GM19438 (cell line): ENCODE measurements around the gene TAS2R7.
"Not testable (repeated sequence)": the region's sequence is repeated elsewhere in the genome, so short reads cannot be mapped to it uniquely, and the experiment has no call there.

Experiments
- ATAC-seq: cut with Tn5 transposase; IDR thresholded peaks from one replicate; pipeline ENCODE4 v1.9.1; 2021; ENCODE audit warnings: low read depth; ENCODE audit not compliant: unreplicated experiment

The TAS2R7 gene, protein sequence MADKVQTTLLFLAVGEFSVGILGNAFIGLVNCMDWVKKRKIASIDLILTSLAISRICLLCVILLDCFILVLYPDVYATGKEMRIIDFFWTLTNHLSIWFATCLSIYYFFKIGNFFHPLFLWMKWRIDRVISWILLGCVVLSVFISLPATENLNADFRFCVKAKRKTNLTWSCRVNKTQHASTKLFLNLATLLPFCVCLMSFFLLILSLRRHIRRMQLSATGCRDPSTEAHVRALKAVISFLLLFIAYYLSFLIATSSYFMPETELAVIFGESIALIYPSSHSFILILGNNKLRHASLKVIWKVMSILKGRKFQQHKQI

DNA sequence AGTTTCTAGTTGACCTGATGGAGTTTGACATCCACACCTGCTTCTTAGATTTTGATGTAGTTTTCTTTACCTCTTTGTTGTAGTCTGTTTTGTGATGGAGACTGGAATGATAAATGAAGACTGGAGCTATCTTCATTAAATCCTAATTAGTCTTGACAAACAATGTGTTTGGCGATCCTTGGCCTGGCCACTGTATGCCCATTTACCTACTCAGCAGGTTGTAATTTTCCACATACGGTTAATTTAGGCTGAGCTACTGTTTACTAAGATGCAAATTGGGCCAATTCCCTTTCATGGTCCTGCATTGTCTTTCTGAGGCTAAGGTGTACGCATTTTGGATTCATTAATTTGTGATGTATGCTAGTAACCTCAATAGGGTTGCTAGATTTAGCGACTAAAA lies at the start of gene TAS2R7:
Gene TAS2R7 (minus strand): TSS at position 41 of the 400 bp plus-strand sequence. CDS start 57 bp downstream, outside the sequence.
- no peak for ATAC-seq

DNA sequence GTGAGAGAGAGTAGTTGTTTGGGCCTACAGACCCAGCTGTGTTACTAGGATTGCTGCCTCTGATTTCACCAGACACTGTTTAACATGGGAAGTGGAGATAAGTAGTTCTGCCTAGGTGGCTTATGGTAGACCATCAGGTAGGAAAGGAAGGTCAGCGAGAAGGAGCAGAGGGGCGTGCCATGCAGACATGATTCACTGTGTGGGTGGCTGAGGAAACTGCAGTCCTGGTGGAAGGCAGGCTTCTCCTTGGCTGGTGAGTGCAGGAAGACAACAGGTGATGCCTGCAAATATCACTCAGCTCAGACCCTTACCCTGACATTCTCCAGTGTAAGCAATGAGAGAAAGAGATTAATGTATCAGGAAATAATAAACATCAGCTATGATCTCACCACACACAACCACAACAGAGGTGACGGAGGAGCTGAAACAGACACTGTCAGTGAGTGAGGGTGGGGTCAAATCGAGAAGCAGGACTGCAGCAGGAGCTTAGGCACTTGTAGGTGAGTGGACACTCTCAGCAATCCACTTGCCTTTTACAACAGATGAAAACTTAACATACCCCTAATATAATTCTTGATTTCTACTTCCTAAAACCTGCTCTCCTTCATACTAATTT lies 48.9 kb upstream of the TAS2R7 start:
- no peak for ATAC-seq

GRCh38 chr12:10849425-10849878 lies 47.0 kb upstream of the TAS2R7 start, which contains the start of gene PRR4:
Gene PRR4 (minus strand): TSS chr12:10849475. CDS start chr12:10849437, 38 bp downstream.
- ATAC-seq = no peak

DNA sequence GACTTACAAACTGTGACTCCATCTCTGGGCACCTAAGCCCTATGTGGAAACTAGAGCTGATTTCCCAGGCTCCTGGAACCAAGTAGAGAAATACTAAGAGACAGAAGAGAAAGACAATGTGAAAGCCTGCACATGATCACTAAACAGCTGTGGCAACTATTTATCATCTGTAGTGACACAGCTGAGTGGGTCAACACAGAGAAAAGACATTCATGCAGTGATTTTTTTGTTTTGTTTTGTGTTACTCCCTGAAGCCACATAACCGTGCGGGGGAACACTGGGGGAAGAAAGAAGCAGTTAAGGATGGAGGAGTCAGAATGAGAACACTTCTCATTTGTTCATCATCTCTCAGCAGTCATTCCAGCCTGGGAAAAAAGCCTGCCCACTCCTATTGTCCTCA lies 45.3 kb upstream of the TAS2R7 start:
- ATAC-seq = no peak

DNA sequence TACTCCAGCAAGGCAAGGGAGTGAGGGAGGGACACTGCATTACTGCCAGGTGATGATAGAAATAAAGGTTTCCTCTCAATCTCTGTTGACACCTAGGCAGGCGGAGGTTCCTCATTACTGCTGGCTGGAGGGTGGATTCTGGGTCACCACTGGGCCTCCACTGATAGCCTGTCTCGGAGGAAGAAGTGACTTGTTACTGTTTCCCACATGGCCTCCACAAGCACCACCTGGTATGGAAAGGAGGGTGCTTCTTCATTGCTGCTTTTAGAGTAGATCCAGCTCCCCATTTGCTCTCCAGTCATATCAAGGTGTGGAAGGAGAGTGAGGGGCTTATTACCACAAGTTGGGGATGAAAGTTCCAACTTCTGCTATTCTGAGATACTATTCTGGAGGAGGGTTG lies 40.4 kb upstream of the TAS2R7 start:
- ATAC-seq = no peak

DNA sequence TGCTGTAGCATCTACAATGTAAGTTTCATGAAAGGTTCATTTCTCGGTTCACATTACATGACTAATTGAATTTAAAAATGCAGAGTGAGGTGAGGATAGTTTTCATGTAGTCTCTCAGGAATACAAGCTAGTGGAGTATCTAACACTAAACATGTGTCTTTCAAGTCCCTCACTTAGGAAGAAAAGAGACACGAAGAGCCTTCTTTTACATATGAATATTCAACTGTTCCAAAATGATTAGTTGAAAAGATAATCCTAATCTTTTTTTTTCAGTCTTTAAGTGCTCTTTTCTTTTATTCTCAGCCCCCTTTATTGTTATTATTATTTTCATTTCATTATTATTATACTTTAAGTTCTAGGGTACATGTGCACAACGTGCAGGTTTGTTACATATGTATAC lies 36.0 kb upstream of the TAS2R7 start:
- ATAC-seq = no peak

DNA sequence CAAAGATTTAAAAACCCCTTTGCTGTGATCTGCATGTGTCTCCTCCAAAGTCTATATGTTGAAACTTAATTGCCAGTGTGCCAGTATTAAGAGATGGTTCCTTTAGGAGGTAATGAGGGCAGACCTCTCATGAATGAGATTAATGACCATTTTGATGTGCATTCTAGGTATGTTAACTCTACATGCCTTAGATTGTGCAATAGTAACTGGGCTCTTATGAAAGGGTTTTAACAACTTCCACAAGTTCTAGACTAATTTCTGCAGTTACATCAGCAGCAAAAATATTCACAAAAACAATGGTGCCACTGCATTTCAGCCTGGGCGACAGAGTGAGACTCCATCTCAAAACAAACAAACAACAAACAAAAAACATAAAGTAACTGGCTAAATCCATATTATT lies 27.6 kb upstream of the TAS2R7 start:
- no peak for ATAC-seq

- no peak for ATAC-seq
These were observed 23.8 kb upstream of the TAS2R7 start, which contains the start of gene TAS2R10 for GRCh38 chr12:10826258-10826657. Gene TAS2R10 (minus strand): TSS chr12:10826358. CDS start chr12:10826269, 89 bp downstream.

- no peak for ATAC-seq
These were observed 22.5 kb upstream of the TAS2R7 start for GRCh38 chr12:10824957-10825356.

- ATAC-seq = no peak
These were observed 9.6 kb upstream of the TAS2R7 start for GRCh38 chr12:10811883-10812536.

- ATAC-seq = no peak
These were observed 7.6 kb upstream of the TAS2R7 start, which contains the start of gene TAS2R9 for GRCh38 chr12:10810068-10810467. Gene TAS2R9 (minus strand): TSS chr12:10810168. CDS start chr12:10810075, 93 bp downstream.

DNA sequence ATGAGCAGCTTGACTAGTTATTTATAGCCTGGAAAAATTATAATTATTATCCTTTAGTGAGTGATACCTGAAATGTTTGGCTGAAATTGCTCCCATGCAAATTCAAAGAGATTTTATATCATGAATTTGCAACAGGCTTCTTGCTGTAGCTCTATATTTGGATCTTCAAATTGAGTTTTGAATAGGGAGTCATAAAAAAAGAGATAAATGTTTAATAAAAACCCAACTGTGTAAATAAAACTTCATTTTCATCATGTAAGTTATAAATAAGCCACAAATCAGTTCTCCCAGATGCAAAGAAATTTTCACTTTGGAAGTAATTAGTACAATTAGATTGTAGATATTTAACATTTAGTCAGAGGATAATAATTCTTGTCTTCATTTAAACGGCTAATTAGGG lies 4.8 kb upstream of the TAS2R7 start, which contains the start of gene TAS2R8:
Gene TAS2R8 (minus strand): TSS at position 101 of the 400 bp plus-strand sequence. CDS start 306 bp downstream, outside the sequence.
- ATAC-seq = no peak

DNA sequence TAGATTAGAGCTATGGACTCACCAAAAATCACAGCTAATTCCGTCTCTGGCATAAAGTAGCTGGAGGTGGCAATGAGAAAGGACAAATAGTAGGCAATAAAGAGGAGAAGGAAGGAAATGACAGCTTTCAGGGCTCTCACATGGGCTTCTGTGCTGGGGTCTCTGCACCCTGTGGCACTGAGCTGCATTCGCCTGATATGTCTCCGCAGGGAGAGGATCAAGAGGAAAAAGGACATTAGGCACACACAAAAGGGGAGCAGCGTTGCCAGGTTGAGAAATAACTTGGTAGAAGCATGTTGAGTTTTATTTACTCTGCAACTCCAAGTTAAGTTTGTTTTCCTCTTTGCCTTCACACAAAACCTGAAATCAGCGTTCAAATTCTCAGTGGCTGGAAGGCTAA lies 686 bp downstream of the TAS2R7 start:
- no peak for ATAC-seq

GRCh38 chr12:10794222-10794621 lies 8.2 kb downstream of the TAS2R7 start:
- ATAC-seq = no peak

DNA sequence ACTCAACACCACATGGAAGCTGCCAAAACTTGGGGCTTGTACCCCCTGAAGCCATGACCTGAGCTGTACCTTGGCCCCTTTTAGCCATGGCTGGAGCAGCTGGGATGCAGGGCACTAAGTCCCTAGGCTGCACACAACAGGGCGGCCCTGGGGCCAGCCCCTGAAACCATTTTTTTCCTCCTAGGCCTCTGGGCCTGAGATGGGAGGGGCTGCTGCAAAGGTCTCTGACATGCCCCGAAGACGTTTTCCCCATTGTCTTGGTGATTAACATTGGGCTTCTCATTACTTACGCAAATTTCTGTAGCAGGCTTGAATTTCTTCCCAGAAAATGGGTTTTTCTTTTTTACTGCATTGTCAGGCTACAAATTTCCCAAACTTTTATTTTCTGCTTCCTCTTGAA lies 10.7 kb downstream of the TAS2R7 start:
- not testable (repeated sequence) for ATAC-seq

- no peak for ATAC-seq
These were observed 19.2 kb downstream of the TAS2R7 start for GRCh38 chr12:10783252-10783651.

DNA sequence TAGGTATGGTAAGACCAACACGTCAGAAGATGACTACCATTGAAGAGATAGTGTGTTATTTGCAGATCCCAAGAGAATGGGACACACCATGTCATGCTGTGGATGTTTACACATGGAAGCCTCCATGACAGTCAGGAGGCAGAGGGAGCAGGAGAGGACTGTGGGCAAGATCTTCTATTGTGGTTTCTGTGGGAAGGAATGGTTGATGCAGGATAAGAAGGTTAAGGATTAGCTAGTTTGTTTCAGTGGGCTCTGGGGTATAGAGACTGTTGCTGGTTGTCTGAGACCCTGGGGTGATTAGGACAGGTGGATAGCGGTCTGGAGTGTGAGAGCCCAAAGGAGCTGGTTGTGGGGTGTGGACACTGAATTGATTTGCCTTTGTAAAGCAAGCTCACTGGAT lies 23.3 kb downstream of the TAS2R7 start:
- no peak for ATAC-seq

DNA sequence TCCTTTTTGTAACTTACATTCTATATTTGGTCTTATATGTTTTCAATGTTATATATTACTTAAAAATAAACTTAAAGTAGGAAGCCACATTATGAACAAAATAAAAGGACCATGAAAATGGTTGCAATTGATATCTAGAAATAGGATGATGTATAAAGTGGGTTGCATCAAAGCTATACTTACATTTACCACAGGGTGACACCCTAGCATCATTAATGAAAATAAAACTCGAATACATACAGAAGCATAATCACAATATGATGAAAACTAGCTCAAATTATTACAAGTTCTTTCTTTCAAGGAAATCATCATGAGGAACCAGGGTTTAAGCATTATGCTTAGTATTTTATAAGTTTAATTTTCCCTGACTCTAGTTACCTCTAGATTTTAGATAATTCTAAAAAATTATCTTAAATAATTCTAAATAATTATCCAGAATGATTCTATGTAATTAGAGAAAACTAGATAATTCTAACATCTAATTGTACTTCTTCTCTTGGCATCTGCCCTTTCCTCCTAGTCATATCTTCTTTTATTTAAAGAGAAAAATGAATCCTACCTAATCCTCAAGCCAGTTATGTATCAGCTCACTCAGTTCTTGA lies 31.2 kb downstream of the TAS2R7 start:
- no peak for ATAC-seq

- no peak for ATAC-seq
These were observed 42.8 kb downstream of the TAS2R7 start for GRCh38 chr12:10759657-10760056.

DNA sequence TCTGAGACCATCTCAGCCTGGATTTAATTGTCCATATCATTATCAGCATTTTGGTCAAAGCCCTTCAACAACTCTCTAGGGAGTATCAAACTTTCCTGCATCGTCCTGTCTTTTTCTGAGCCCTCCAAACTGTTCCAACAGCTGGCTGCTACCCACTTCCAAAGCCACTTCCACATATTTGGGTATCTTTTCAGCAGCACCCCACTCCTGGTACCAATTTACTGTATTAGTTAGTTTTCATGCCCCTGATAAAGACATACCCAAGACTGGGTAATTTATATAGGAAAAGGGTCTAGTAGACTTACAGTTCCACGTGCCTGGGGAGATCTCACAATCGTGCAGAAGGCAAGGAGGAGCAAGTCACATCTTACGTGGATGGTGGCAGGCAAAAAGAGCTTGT lies 46.2 kb downstream of the TAS2R7 start:
- ATAC-seq = no peak

DNA sequence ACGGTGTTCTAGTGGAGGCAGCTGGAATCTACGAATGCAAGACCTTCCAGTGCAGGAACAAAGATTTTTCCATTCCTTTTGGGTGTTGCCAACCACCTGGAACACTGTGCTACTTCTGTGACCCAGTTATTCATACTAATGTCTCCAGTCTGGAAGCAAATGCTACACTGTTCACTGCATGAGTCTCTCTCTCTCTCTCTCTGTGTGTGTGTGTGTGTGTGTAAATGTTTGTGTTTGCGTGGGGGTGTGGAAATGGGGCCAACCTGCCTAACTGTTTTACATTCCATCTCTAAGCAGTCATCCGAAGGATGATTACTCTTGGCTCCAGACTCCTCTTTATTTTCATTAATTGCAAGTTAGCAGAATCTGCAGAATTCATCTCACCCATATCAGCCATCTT lies 49.4 kb downstream of the TAS2R7 start:
- no peak for ATAC-seq
